H9 (cell line): ENCODE data around the gene C16orf90. TPM values are rescaled to one million over a fixed set of nuclear protein-coding genes. Genes with fewer than 3 reads are reported as not detected.

ENCODE experiments used
- DNase-seq: peaks from one replicate; pipeline ENCODE4 v3.0.0-alpha.2; 2017
- H2AFZ ChIP-seq: one replicate; pipeline ENCODE4 v1.6.1; 2013; ENCODE audit warnings: mild to moderate bottlenecking, low read length, control low read depth, moderate library complexity
- H2AK5ac ChIP-seq: 2 replicates; pipeline ENCODE4 v1.6.1; 2013; ENCODE audit warnings: low read length, control low read depth, mixed read lengths; ENCODE audit not compliant: insufficient read length
- H2BK120ac ChIP-seq: one replicate; pipeline ENCODE4 v1.6.1; 2013; ENCODE audit warnings: low read depth, mild to moderate bottlenecking, low read length, control low read depth, inconsistent platforms; ENCODE audit not compliant: poor library complexity, severe bottlenecking
- H2BK12ac ChIP-seq: 2 replicates; pipeline ENCODE4 v1.6.1; 2013; ENCODE audit warnings: low read length, control low read depth, mixed read lengths, low read depth; ENCODE audit not compliant: insufficient read length
- H2BK15ac ChIP-seq: 2 replicates; pipeline ENCODE4 v1.6.1; 2013; ENCODE audit warnings: low read depth, low read length, control low read depth
- H2BK20ac ChIP-seq: one replicate; pipeline ENCODE4 v1.6.1; 2013; ENCODE audit warnings: low read depth, mild to moderate bottlenecking, low read length, control low read depth, inconsistent platforms; ENCODE audit not compliant: poor library complexity, severe bottlenecking
- H2BK5ac ChIP-seq: 2 replicates; pipeline ENCODE4 v1.6.1; 2013; ENCODE audit warnings: low read length, control low read depth, mixed read lengths; ENCODE audit not compliant: insufficient read length
- H3K14ac ChIP-seq: 2 replicates; pipeline ENCODE4 v1.6.1; 2013; ENCODE audit warnings: low read length, control low read depth; ENCODE audit not compliant: insufficient read depth
- H3K18ac ChIP-seq: 2 replicates; pipeline ENCODE4 v1.6.1; 2013; ENCODE audit warnings: low read depth, mild to moderate bottlenecking, mixed read lengths, low read length, control low read depth; ENCODE audit not compliant: insufficient read length
- H3K23ac ChIP-seq: 2 replicates; pipeline ENCODE4 v1.6.1; 2013; ENCODE audit warnings: low read length, control low read depth, mixed read lengths, low read depth; ENCODE audit not compliant: insufficient read length
- H3K23me2 ChIP-seq: 2 replicates; pipeline ENCODE4 v1.6.1; 2013; ENCODE audit warnings: low read depth, mild to moderate bottlenecking, mixed read lengths, low read length, control low read depth; ENCODE audit not compliant: insufficient read length, poor library complexity, severe bottlenecking
- H3K27ac ChIP-seq: 2 replicates; pipeline ENCODE4 v1.5.1; 2013; ENCODE audit warnings: low read length, control low read depth, mixed read lengths, low read depth; ENCODE audit not compliant: insufficient read length
- H3K27me3 ChIP-seq: 2 replicates; pipeline ENCODE4 v1.6.1; 2013; ENCODE audit warnings: low read length, control low read depth, inconsistent platforms; ENCODE audit not compliant: insufficient read depth
- H3K4ac ChIP-seq: 2 replicates; pipeline ENCODE4 v1.6.1; 2013; ENCODE audit warnings: low read depth, mild to moderate bottlenecking, control low read depth, inconsistent platforms, low read length, moderate library complexity
- H3K4me1 ChIP-seq: 2 replicates; pipeline ENCODE4 v1.6.1; 2013; ENCODE audit warnings: low read length, control low read depth, inconsistent platforms; ENCODE audit not compliant: insufficient read depth
- H3K4me2 ChIP-seq: 2 replicates; pipeline ENCODE4 v1.6.1; 2013; ENCODE audit warnings: low read length, control low read depth, mixed read lengths; ENCODE audit not compliant: insufficient read length, insufficient read depth
- H3K56ac ChIP-seq: 2 replicates; pipeline ENCODE4 v1.6.1; 2013; ENCODE audit warnings: low read depth, mild to moderate bottlenecking, mixed read lengths, low read length, control low read depth; ENCODE audit not compliant: insufficient read length
- H3K79me1 ChIP-seq: 2 replicates; pipeline ENCODE4 v1.6.1; 2013; ENCODE audit warnings: low read depth, mild to moderate bottlenecking, moderate library complexity, low read length, control low read depth, inconsistent platforms; ENCODE audit not compliant: insufficient read depth, poor library complexity, severe bottlenecking
- H3K79me2 ChIP-seq: 2 replicates; pipeline ENCODE4 v1.6.1; 2013; ENCODE audit warnings: low read length, control low read depth, inconsistent platforms; ENCODE audit not compliant: insufficient read depth
- H3K9ac ChIP-seq: 2 replicates; pipeline ENCODE4 v1.6.1; 2013; ENCODE audit warnings: low read length, control low read depth, mixed read lengths; ENCODE audit not compliant: insufficient read length; ENCODE audit errors: extremely low read depth
- H3K9me3 ChIP-seq: one replicate; pipeline ENCODE4 v1.6.1; 2013; ENCODE audit warnings: low read depth, low read length, inconsistent platforms; ENCODE audit not compliant: control insufficient read depth
- H3T11ph ChIP-seq: one replicate; pipeline ENCODE4 v1.6.1; 2013; ENCODE audit warnings: mild to moderate bottlenecking, low read length, control low read depth, inconsistent platforms
- H4K20me1 ChIP-seq: one replicate; pipeline ENCODE4 v1.6.1; 2013; ENCODE audit not compliant: control insufficient read depth, insufficient read length, insufficient read depth
- H4K5ac ChIP-seq: 2 replicates; pipeline ENCODE4 v1.6.1; 2013; ENCODE audit warnings: low read depth, mild to moderate bottlenecking, mixed read lengths, low read length, control low read depth; ENCODE audit not compliant: insufficient read length
- H4K8ac ChIP-seq: replicated peaks from 2 replicates; pipeline ENCODE4 v1.6.1; 2013; ENCODE audit warnings: low read length, control low read depth, mixed read lengths, low read depth; ENCODE audit not compliant: insufficient read length
- H4K91ac ChIP-seq: 2 replicates; pipeline ENCODE4 v1.6.1; 2013; ENCODE audit warnings: low read depth, mild to moderate bottlenecking, moderate library complexity, mixed read lengths, low read length, control low read depth; ENCODE audit not compliant: insufficient read length
- H3K27ac Mint-ChIP-seq, 3 experiments: 2 replicates in 2 of 3; 3 replicates in 1 of 3; pipeline ENCODE4 v1.8.0; 2020 to 2021; ENCODE audit warnings: mixed read lengths in 3 of 3, mild to moderate bottlenecking in 1 of 3, moderate library complexity in 1 of 3
- H3K27me3 Mint-ChIP-seq: 2 replicates; pipeline ENCODE4 v1.8.0; 2021; ENCODE audit warnings: low read depth, mild to moderate bottlenecking, moderate library complexity, mixed read lengths
- H3K36me3 Mint-ChIP-seq, 3 experiments: 2 replicates in 2 of 3; 3 replicates in 1 of 3; pipeline ENCODE4 v1.8.0; 2020 to 2021; ENCODE audit warnings: low read depth in 3 of 3, mixed read lengths in 3 of 3; ENCODE audit not compliant: insufficient read depth in 1 of 3
- H3K4me1 Mint-ChIP-seq, 2 experiments: 2 replicates each; pipeline ENCODE4 v1.8.0; 2020; ENCODE audit warnings: mixed read lengths in 2 of 2
- H3K4me3 Mint-ChIP-seq, 2 experiments: 2 replicates in 1 of 2; 3 replicates in 1 of 2; pipeline ENCODE4 v1.8.0; 2020 to 2021; ENCODE audit warnings: mild to moderate bottlenecking in 2 of 2, mixed read lengths in 2 of 2, moderate library complexity in 1 of 2
- H3K9me3 Mint-ChIP-seq, 2 experiments: 2 replicates in 1 of 2; 3 replicates in 1 of 2; pipeline ENCODE4 v1.8.0; 2020; ENCODE audit warnings: mild to moderate bottlenecking in 2 of 2, mixed read lengths in 2 of 2, moderate library complexity in 1 of 2
- WGBS: extraction: QIAGEN DNeasy Blood & Tissue Kit; methylation state at CpG from one replicate; pipeline ENCODE4 v1.1.7; 2013; ENCODE audit warnings: missing lambda C conversion rate, low lambda C conversion rate, mixed read lengths; ENCODE audit not compliant: insufficient read length; ENCODE audit errors: extremely low coverage; 5-methylcytosine and 5-hydroxymethylcytosine counted together
- long read RNA-seq: library from polyadenylated mRNA; unstranded; transcript quantifications from one replicate; pipeline ENCODE4 v2.0.0, GENCODE V29; 2020
- total RNA-seq: library from RNA; stranded (reverse); gene quantifications from 2 replicates; pipeline ENCODE4 v1.2.1, GENCODE V29; 2021
- TF ChIP-seq, protein P1 (sequence below): fragments of 200-600 bp; sonication (generic); conservative IDR thresholded peaks from 3 replicates; pipeline ENCODE4 v1.8.0; 2021; ENCODE audit warnings: antibody characterized with exemption, mild to moderate bottlenecking

Gene C16orf90, protein sequence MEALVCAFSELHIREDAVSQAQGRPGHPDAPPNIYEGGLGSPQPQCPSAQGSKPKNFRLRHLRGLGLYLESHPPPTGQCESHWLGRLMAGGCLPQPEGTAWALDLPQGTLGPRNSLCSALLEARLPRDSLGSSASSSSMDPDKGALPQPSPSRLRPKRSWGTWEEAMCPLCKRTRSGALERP
- not detected in 2 replicates for total RNA-seq
- long read RNA-seq, result 0 reads

DNA sequence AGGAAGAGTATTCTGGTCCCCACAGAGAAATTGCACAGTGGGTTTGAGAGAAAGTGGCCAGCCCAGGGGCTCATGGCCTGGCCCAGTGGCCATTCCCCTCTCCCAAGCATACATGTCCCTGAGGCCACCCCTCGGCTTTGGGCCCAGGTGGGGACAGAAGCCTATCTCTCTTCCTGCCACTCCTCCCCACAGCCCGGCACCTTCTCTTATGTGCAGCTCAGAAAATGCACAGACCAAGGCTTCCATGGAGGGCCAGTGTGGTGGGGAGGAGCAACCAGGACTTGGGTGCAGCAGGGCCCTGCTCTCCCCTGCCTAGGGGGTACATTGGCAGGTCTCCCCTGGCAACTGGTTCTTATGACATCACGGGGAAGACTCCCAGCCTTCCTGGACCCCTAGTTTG, at the start of gene C16orf90:
Gene C16orf90 (minus strand): TSS at position 314 of the 400 bp plus-strand sequence. CDS start 68 bp downstream, at position 246.
- Mint-ChIP-seq H3K4me3 (peak within 1 kb of the TSS in 1 of 2 experiments; percentile 26; a peak in 1 of 5 replicates), H3K27me3 (peaks cover 10% of the 10 kb centered on the region), H3K36me3 (no peaks in the 10 kb centered on the region), H3K4me1 (peaks cover 0 to 2% of the 10 kb centered on the region in 2 experiments; a peak in 1 of 4 replicates), H3K27ac (peak within 1 kb of the TSS in 2 of 3 experiments; percentile 61 to 96; a peak in 3 of 7 replicates), H3K9me3 (no peaks in the 10 kb centered on the region)
- no peak within 1 kb of the TSS for H2AK5ac ChIP-seq
- H3K18ac ChIP-seq, result no peak within 1 kb of the TSS
- no peak within 1 kb of the TSS for H2BK15ac ChIP-seq
- no peaks in the 10 kb centered on the region for H3K27me3 ChIP-seq
- H3K79me1 ChIP-seq, result no peaks in the 10 kb centered on the region
- H3K79me2 ChIP-seq, result no peaks in the 10 kb centered on the region
- no peak within 1 kb of the TSS for H3K23ac ChIP-seq
- no peak for DNase-seq
- WGBS, result no CpG with 5 or more reads among the region's 3 CpGs
- H4K8ac ChIP-seq, result no peak within 1 kb of the TSS
- no peak within 1 kb of the TSS for H2BK20ac ChIP-seq
- no peak within 1 kb of the TSS for H3K14ac ChIP-seq
- no peaks in the 10 kb centered on the region for H3K23me2 ChIP-seq
- H3K9me3 ChIP-seq, result no peaks in the 10 kb centered on the region
- no peak within 1 kb of the TSS for H3K4me2 ChIP-seq
- no peak within 1 kb of the TSS for H3K27ac ChIP-seq
- H3T11ph ChIP-seq, result no peak within 1 kb of the TSS
- no peaks in the 10 kb centered on the region for H4K20me1 ChIP-seq
- H2BK5ac ChIP-seq, result no peak within 1 kb of the TSS
- H3K4ac ChIP-seq, result no peak within 1 kb of the TSS
- H3K56ac ChIP-seq, result no peak within 1 kb of the TSS
- no peak within 1 kb of the TSS for H2BK120ac ChIP-seq
- no peaks in the 10 kb centered on the region for H3K4me1 ChIP-seq
- no peak within 1 kb of the TSS for H2BK12ac ChIP-seq
- no peak within 1 kb of the TSS for H2AFZ ChIP-seq
- H4K91ac ChIP-seq, result no peak within 1 kb of the TSS
- H4K5ac ChIP-seq, result no peak within 1 kb of the TSS
- TF ChIP-seq, protein P1, sequence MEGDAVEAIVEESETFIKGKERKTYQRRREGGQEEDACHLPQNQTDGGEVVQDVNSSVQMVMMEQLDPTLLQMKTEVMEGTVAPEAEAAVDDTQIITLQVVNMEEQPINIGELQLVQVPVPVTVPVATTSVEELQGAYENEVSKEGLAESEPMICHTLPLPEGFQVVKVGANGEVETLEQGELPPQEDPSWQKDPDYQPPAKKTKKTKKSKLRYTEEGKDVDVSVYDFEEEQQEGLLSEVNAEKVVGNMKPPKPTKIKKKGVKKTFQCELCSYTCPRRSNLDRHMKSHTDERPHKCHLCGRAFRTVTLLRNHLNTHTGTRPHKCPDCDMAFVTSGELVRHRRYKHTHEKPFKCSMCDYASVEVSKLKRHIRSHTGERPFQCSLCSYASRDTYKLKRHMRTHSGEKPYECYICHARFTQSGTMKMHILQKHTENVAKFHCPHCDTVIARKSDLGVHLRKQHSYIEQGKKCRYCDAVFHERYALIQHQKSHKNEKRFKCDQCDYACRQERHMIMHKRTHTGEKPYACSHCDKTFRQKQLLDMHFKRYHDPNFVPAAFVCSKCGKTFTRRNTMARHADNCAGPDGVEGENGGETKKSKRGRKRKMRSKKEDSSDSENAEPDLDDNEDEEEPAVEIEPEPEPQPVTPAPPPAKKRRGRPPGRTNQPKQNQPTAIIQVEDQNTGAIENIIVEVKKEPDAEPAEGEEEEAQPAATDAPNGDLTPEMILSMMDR, result no peak
- H3K9ac ChIP-seq, result no peak within 1 kb of the TSS
